BLaER1 treated with 17β-estradiol and CSF1 and Interleukin-3, amounts not matched to agents 10 nM and 100 nM (cell line): ENCODE data around the gene NUDT1.

Source experiments
- H3K27ac ChIP-seq, 11 experiments: shearing (Covaris generic); formaldehyde crosslinking; 2 replicates each; pipeline ENCODE4 v1.8.1; 2022
- H3K27me3 ChIP-seq, 11 experiments: shearing (Covaris generic); formaldehyde crosslinking; 2 replicates each; pipeline ENCODE4 v1.8.1; 2022
- H3K36me3 ChIP-seq, 11 experiments: shearing (Covaris generic); formaldehyde crosslinking; 2 replicates each; pipeline ENCODE4 v1.8.1; 2022
- H3K4me1 ChIP-seq, 10 experiments: shearing (Covaris generic); formaldehyde crosslinking; 2 replicates each; pipeline ENCODE4 v1.8.1; 2022
- H3K4me2 ChIP-seq, 11 experiments: shearing (Covaris generic); formaldehyde crosslinking; 2 replicates each; pipeline ENCODE4 v1.8.1; 2022
- H3K4me3 ChIP-seq, 10 experiments: shearing (Covaris generic); formaldehyde crosslinking; 2 replicates each; pipeline ENCODE4 v1.8.1; 2022
- H3K9ac ChIP-seq, 11 experiments: shearing (Covaris generic); formaldehyde crosslinking; 2 replicates each; pipeline ENCODE4 v1.8.1; 2022
- H3K9me3 ChIP-seq, 11 experiments: shearing (Covaris generic); formaldehyde crosslinking; replicated peaks in 1 of 11; 2 replicates each; pipeline ENCODE4 v1.8.1; 2022
- H4K20me1 ChIP-seq, 11 experiments: shearing (Covaris generic); formaldehyde crosslinking; 2 replicates each; pipeline ENCODE4 v1.8.1; 2022
- Cebpa-rat ChIP-seq, 11 experiments: shearing (Covaris generic); IDR thresholded peaks; 2 replicates each; pipeline ENCODE4 v1.8.1; 2022

Gene NUDT1

GRCh38 chr7:2224491-2224928, 17.5 kb upstream of the NUDT1 start:
- no peak for TF ChIP-seq Cebpa-rat (IDR thresholded peaks at IDR 0.05)
- Histone ChIP-seq H3K27ac (no peak overlapping the region), H4K20me1 (peaks cover 14 to 98% (median 83%) of the 10 kb centered on the region in 11 experiments; a peak in 21 of 22 replicates)

DNA sequence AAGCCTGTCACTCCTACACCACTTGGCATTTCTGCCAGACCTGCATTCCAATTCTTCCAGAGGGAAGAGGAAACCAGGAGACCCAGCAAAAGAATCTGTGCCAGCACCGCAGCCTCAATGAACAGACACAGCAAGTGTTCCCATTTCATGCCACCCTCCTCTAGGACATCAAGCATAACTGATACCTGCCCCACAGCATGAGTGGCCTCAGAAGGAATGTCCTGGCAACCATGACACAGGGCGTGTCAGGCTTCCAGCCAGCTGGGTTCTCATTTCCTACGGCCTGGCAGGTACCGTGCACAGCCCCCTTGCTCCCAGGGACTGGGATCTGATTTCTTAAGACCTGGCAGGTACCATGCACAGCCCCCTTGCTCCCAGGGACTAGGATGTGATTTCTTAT, 17.1 kb upstream of the NUDT1 start:
- Histone ChIP-seq H3K27ac (no peak overlapping the region), H3K4me1 (peaks cover 0 to 13% (median 4%) of the 10 kb centered on the region in 10 experiments; a peak in 11 of 20 replicates), H3K9me3 (no peaks in the 10 kb centered on the region), H3K36me3 (peaks cover 95 to 100% (median 98%) of the 10 kb centered on the region in 11 experiments), H3K9ac (0 out of 22 replicates have a peak overlapping the region, but pooled peaks of 1 of the 11 experiments have one; percentile 17), H3K4me2 (no peak overlapping the region), H4K20me1 (peaks cover 13 to 98% (median 83%) of the 10 kb centered on the region in 11 experiments; a peak in 21 of 22 replicates), H3K27me3 (no peaks in the 10 kb centered on the region), H3K4me3 (no peak overlapping the region)
- no peak for TF ChIP-seq Cebpa-rat (IDR thresholded peaks at IDR 0.05)

More at GRCh38 chr7:2224491-2224928, 17.5 kb upstream of the NUDT1 start:
- Histone ChIP-seq H3K9me3 (no peaks in the 10 kb centered on the region), H3K36me3 (peaks cover 94 to 100% (median 98%) of the 10 kb centered on the region in 11 experiments), H3K9ac (peak overlapping the region in 2 of 11 experiments; percentile 17 to 36; a peak in 1 of 22 replicates), H3K4me1 (peaks cover 0 to 9% (median 3%) of the 10 kb centered on the region in 10 experiments; a peak in 6 of 20 replicates), H3K4me2 (no peak overlapping the region), H3K4me3 (no peak overlapping the region), H3K27me3 (no peaks in the 10 kb centered on the region)

GRCh38 chr7:2225336-2225735, 16.7 kb upstream of the NUDT1 start:
- Histone ChIP-seq H3K4me2 (no peak overlapping the region), H3K4me3 (no peak overlapping the region), H3K27ac (no peak overlapping the region), H3K9me3 (no peaks in the 10 kb centered on the region), H3K4me1 (peaks cover 0 to 17% (median 8%) of the 10 kb centered on the region in 10 experiments; a peak in 13 of 20 replicates), H4K20me1 (peaks cover 9 to 98% (median 83%) of the 10 kb centered on the region in 11 experiments; a peak in 21 of 22 replicates), H3K36me3 (peaks cover 95 to 100% (median 98%) of the 10 kb centered on the region in 11 experiments), H3K9ac (no peak overlapping the region), H3K27me3 (no peaks in the 10 kb centered on the region)
- TF ChIP-seq Cebpa-rat (IDR thresholded peaks at IDR 0.05): no peak

GRCh38 chr7:2225830-2226229, 16.2 kb upstream of the NUDT1 start:
- Histone ChIP-seq H3K27ac (no peak overlapping the region), H3K4me2 (no peak overlapping the region), H3K36me3 (peaks cover 94 to 100% (median 98%) of the 10 kb centered on the region in 11 experiments), H3K4me1 (peaks cover 4 to 22% (median 12%) of the 10 kb centered on the region in 10 experiments), H3K4me3 (no peak overlapping the region), H3K27me3 (no peaks in the 10 kb centered on the region), H3K9ac (no peak overlapping the region), H3K9me3 (no peaks in the 10 kb centered on the region), H4K20me1 (peaks cover 4 to 98% (median 83%) of the 10 kb centered on the region in 11 experiments; a peak in 21 of 22 replicates)
- TF ChIP-seq Cebpa-rat (IDR thresholded peaks at IDR 0.05): no peak

GRCh38 chr7:2227699-2228098, 14.3 kb upstream of the NUDT1 start:
- no peak overlapping the region for H3K4me3 ChIP-seq
- no peak for TF ChIP-seq Cebpa-rat (IDR thresholded peaks at IDR 0.05)
- peaks cover 76 to 84% (median 81%) of the 10 kb centered on the region in 11 experiments for H3K36me3 ChIP-seq
- peak overlapping the region in 6 of 11 experiments; percentile 15 to 46 (median 34); a peak in 8 of 22 replicates for H3K9ac ChIP-seq
- no peak overlapping the region for H3K4me2 ChIP-seq
- peaks cover 16 to 35% (median 25%) of the 10 kb centered on the region in 10 experiments for H3K4me1 ChIP-seq
- H4K20me1 ChIP-seq: peaks cover 10 to 96% (median 91%) of the 10 kb centered on the region in 11 experiments; a peak in 20 of 22 replicates
- H3K9me3 ChIP-seq: no peaks in the 10 kb centered on the region
- H3K27ac ChIP-seq: no peak overlapping the region
- no peaks in the 10 kb centered on the region for H3K27me3 ChIP-seq

GRCh38 chr7:2228921-2229320, 13.1 kb upstream of the NUDT1 start:
- Histone ChIP-seq H3K36me3 (peaks cover 65 to 74% (median 70%) of the 10 kb centered on the region in 11 experiments), H3K4me2 (no peak overlapping the region), H3K27me3 (no peaks in the 10 kb centered on the region), H3K4me1 (peaks cover 26 to 44% (median 34%) of the 10 kb centered on the region in 10 experiments), H3K9ac (peak overlapping the region in 9 of 11 experiments; percentile 1 to 95 (median 27); a peak in 7 of 22 replicates), H3K4me3 (no peak overlapping the region), H4K20me1 (peaks cover 10 to 84% (median 78%) of the 10 kb centered on the region in 11 experiments; a peak in 20 of 22 replicates), H3K9me3 (no peaks in the 10 kb centered on the region), H3K27ac (no peak overlapping the region)
- TF ChIP-seq Cebpa-rat (IDR thresholded peaks at IDR 0.05): no peak

DNA sequence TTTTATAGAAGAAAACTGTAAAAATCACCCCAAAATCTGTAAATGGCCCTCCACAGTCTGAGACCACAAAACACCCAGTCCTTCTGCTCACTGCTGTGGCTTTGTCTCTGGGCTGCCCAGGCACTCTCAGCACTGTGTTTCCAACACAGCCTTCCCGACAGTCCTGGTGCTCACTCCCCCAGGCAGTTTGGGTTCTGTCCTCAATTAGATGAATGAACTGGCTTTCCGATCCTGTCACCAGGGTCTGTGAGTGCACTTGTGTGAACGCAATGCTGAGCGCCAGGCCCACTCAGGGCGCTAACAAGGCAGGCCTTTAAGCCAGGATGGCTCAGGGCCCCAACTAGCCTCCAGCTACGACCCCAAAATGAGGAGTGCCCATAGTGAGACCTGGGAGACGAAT, 12.6 kb upstream of the NUDT1 start:
- TF ChIP-seq Cebpa-rat (IDR thresholded peaks at IDR 0.05): no peak
- Histone ChIP-seq H3K9ac (peak overlapping the region in 10 of 11 experiments; percentile 1 to 95 (median 26); a peak in 9 of 22 replicates), H3K9me3 (no peaks in the 10 kb centered on the region), H4K20me1 (peaks cover 10 to 78% (median 73%) of the 10 kb centered on the region in 11 experiments; a peak in 20 of 22 replicates), H3K4me1 (peaks cover 26 to 46% (median 38%) of the 10 kb centered on the region in 10 experiments), H3K27ac (no peak overlapping the region), H3K4me2 (no peak overlapping the region), H3K4me3 (no peak overlapping the region), H3K27me3 (no peaks in the 10 kb centered on the region), H3K36me3 (peaks cover 65 to 74% (median 70%) of the 10 kb centered on the region in 11 experiments)

DNA sequence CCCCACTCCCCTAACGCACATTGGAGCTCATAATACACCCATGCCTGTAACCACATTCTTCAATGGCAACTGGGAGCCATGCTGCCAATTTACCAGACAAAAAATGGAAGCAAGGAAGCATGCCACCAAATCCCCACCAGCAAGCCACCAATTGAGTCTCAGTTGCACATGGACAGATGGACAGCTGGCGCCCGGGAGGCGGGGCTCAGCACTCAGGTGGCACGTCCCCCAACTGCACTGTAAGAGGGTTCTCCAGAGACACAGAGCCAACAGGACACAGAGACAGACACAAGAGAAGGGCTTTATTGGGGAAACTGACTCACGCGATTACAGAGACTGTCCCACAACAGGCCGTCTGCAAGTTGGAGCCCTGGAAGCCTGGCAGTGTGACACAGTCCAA, 11.8 kb upstream of the NUDT1 start:
- peak overlapping the region in 10 of 11 experiments; percentile 4 to 95 (median 90); a peak in 13 of 22 replicates for H3K9ac ChIP-seq
- H3K36me3 ChIP-seq: peaks cover 65 to 74% (median 70%) of the 10 kb centered on the region in 11 experiments
- H3K9me3 ChIP-seq: no peaks in the 10 kb centered on the region
- H3K4me2 ChIP-seq: peak overlapping the region in 10 of 11 experiments; percentile 80 to 98 (median 96); a peak in 13 of 22 replicates
- H3K27me3 ChIP-seq: no peaks in the 10 kb centered on the region
- H3K27ac ChIP-seq: no peak overlapping the region
- H3K4me3 ChIP-seq: no peak overlapping the region
- H4K20me1 ChIP-seq: peaks cover 10 to 71% (median 65%) of the 10 kb centered on the region in 11 experiments; a peak in 19 of 22 replicates
- H3K4me1 ChIP-seq: peaks cover 26 to 53% (median 40%) of the 10 kb centered on the region in 10 experiments
- TF ChIP-seq Cebpa-rat (IDR thresholded peaks at IDR 0.05): no peak

- no peak for TF ChIP-seq Cebpa-rat (IDR thresholded peaks at IDR 0.05)
- peak overlapping the region in 1 of 10 experiments; percentile 86; a peak in 2 of 20 replicates for H3K4me3 ChIP-seq
- no peaks in the 10 kb centered on the region for H3K9me3 ChIP-seq
- no peaks in the 10 kb centered on the region for H3K27me3 ChIP-seq
- peaks cover 28 to 60% (median 44%) of the 10 kb centered on the region in 10 experiments for H3K4me1 ChIP-seq
- peak overlapping the region; percentile 80 to 99 (median 96) for H3K4me2 ChIP-seq
- peaks cover 10 to 64% (median 59%) of the 10 kb centered on the region in 11 experiments; a peak in 19 of 22 replicates for H4K20me1 ChIP-seq
- H3K27ac ChIP-seq: no peak overlapping the region
- peaks cover 61 to 74% (median 69%) of the 10 kb centered on the region in 11 experiments for H3K36me3 ChIP-seq
- H3K9ac ChIP-seq: peak overlapping the region; percentile 87 to 95 (median 90); a peak in 15 of 22 replicates
Observed at GRCh38 chr7:2230882-2231281, 11.1 kb upstream of the NUDT1 start.
